Duodenal mucosa (tissue), 2 donors: ENCODE results near the gene MAGI2.
"Not testable (repeated sequence)": the region's sequence is repeated elsewhere in the genome, so short reads cannot be mapped to it uniquely, and the experiment has no call there.

ENCODE experiments used
- H3K27ac ChIP-seq: one replicate; pipeline ENCODE4 v1.7.0; 2013; ENCODE audit warnings: low read depth, low read length
- H3K27me3 ChIP-seq, 2 donors: one replicate each; pipeline ENCODE4 v1.7.0; 2013; ENCODE audit warnings: low read length in 2 of 2, control low read depth in 1 of 2; ENCODE audit not compliant: insufficient read depth in 2 of 2, control insufficient read depth in 1 of 2
- H3K36me3 ChIP-seq, 2 donors: one replicate each; pipeline ENCODE4 v1.7.0; 2013; ENCODE audit warnings: low read length in 2 of 2, control low read depth in 1 of 2; ENCODE audit not compliant: insufficient read depth in 2 of 2, control insufficient read depth in 1 of 2
- H3K4me1 ChIP-seq, 2 donors: one replicate each; pipeline ENCODE4 v1.7.0; 2013; ENCODE audit warnings: low read length in 2 of 2, control low read depth in 1 of 2; ENCODE audit not compliant: insufficient read depth in 2 of 2, control insufficient read depth in 1 of 2
- H3K4me3 ChIP-seq, 2 donors: one replicate each; pipeline ENCODE4 v1.7.0; 2013; ENCODE audit warnings: low read length in 2 of 2, low read depth in 1 of 2
- H3K9ac ChIP-seq, 2 donors: one replicate each; pipeline ENCODE4 v1.7.0; 2013; ENCODE audit warnings: low read length in 2 of 2, low read depth in 1 of 2
- H3K9me3 ChIP-seq, 2 donors: one replicate each; pipeline ENCODE4 v1.7.0; 2013; ENCODE audit warnings: low read length in 2 of 2, control low read depth in 1 of 2; ENCODE audit not compliant: control insufficient read depth in 1 of 2

Gene MAGI2

DNA sequence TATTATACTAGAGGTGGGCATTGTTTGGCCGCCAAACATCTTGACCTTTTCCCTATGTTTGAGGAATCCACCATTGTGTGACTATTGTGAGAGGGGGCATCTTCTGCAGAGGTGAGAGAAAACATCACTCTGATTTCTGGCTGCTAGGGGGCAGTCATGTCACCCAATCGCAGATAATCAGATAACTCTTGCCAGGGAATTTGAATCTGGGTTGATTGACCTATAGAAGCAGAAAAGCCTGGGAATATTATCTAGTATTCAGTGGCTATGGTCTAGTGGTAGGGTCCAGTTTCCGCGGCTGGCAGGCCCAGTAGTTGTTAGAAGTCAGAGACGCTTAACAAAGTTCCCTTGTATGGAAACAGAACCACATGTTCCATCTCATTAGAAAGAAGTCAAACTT lies 846.4 kb downstream of the MAGI2 start:
- H3K9ac ChIP-seq, result no peak overlapping the region
- H3K27me3 ChIP-seq, result no peaks in the 10 kb centered on the region
- H3K36me3 ChIP-seq, result no peaks in the 10 kb centered on the region
- no peaks in the 10 kb centered on the region for H3K4me1 ChIP-seq
- no peaks in the 10 kb centered on the region for H3K9me3 ChIP-seq
- no peak overlapping the region for H3K27ac ChIP-seq
- no peak overlapping the region for H3K4me3 ChIP-seq

DNA sequence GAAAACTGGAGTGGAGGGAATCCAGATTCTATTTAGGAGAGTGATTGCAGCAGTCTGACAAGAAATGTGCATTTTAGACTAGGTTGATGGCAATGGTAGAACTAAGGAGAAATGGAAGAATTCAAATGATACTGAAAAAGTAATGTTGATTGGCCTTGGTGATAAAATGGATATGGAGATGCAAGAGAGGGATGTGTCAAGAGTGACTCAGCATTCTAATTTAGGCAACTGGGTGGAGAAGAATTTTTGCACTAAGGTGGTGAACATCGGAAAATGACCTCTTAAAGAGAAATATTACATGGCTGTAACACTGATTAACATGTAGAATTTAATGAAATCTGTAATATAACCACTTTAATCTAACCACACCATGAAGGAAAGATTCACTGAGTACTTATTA lies 848.3 kb downstream of the MAGI2 start:
- H3K36me3 ChIP-seq, result no peaks in the 10 kb centered on the region
- H3K4me1 ChIP-seq, result no peaks in the 10 kb centered on the region
- H3K27ac ChIP-seq, result no peak overlapping the region
- no peak overlapping the region for H3K4me3 ChIP-seq
- no peaks in the 10 kb centered on the region for H3K27me3 ChIP-seq
- H3K9me3 ChIP-seq, result no peaks in the 10 kb centered on the region
- no peak overlapping the region for H3K9ac ChIP-seq

DNA sequence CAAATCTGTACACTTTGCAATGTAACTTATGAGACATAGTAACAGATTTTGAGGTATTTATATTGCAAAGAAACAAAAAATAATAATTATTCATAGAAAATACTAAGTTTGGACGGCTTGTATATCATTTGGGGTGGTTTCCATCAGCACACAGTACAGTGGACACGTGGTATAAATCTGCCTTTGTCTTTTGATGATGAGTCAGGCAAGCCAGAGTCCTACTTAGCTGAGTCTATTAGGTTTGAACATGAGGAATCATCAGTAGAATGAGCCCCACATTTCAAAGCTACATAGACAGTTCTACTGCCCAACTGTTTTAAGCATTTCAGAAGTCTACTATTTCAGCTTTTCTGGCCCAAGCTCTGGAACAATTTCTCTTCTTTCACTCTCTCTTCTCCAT lies 851.7 kb downstream of the MAGI2 start:
- Histone ChIP-seq H3K27ac (no peak overlapping the region), H3K9me3 (no peaks in the 10 kb centered on the region), H3K27me3 (no peaks in the 10 kb centered on the region), H3K4me1 (no peaks in the 10 kb centered on the region), H3K4me3 (no peak overlapping the region), H3K36me3 (no peaks in the 10 kb centered on the region), H3K9ac (no peak overlapping the region)

DNA sequence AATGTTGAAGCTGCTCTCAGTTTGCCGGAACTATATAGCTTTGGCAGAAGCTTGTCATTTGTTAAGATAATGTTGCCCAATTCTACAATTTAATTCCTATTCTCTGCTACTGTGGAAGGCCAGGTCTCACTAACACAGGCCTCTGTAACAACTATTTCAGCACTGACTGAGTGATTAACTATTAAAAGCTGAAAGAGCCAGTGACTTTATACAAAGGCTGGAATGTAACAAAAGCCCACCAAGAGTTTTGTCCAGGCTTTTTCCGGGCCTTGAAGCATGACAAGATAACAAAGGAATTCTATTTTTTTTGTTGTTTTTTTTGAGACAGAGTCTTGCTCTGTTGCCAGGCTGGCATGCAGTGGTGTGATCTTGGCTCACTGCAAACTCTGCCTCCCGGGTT lies 859.3 kb downstream of the MAGI2 start:
- Histone ChIP-seq H3K27me3 (no peaks in the 10 kb centered on the region), H3K4me1 (no peaks in the 10 kb centered on the region), H3K27ac (no peak overlapping the region), H3K9me3 (no peaks in the 10 kb centered on the region), H3K9ac (no peak overlapping the region), H3K36me3 (no peaks in the 10 kb centered on the region), H3K4me3 (no peak overlapping the region)

DNA sequence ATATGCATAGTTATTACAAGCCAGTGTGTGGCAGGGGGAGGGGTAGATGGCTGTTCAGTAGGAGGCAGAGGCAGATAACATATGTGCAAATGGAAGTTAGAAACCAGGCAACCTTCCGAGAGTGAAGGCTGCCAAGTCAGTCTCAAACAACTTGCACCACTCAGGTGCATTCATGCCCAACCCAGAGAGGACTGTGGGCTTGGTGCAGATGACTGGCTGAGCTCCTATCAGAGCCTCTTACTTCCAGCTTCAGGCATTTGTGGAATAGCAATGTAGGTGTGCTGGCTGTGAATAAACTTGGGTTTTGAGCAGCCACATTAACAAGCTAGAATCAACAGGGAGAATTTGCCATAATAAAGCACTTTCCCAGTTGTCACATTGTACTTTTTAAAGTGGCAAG lies 865.1 kb downstream of the MAGI2 start:
- no peaks in the 10 kb centered on the region for H3K4me1 ChIP-seq
- H3K27ac ChIP-seq, result no peak overlapping the region
- H3K27me3 ChIP-seq, result no peaks in the 10 kb centered on the region

DNA sequence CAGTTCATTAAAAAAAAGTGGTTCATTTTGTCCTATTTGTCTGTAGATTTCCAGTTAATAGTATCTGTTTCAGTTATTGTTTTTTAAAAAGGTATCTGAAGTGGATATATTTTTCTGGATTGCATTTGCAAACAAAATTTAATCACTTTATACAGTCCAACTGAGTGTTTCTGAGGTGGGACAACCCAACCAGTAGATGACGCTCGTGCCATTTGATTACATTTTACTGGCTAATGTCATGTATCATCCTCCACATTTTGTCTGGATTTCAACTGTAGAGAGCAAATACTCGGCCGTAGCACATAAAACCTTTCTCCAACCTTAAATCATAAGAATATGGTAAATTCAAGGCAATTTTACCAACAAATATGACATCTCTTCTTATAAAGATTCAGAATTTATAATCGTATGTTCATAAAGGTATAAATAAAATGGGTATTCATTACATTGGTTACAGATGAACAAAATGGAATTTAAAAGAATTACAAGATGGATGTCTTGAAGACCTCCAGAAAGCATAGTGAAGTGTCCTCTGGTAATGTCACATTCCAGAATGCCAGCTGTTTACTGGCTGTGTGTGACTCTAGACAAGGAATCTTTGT lies 865.9 kb downstream of the MAGI2 start:
- no peak overlapping the region for H3K27ac ChIP-seq
- no peaks in the 10 kb centered on the region for H3K27me3 ChIP-seq
- H3K9me3 ChIP-seq, result no peaks in the 10 kb centered on the region
- H3K4me3 ChIP-seq, result no peak overlapping the region
- no peaks in the 10 kb centered on the region for H3K4me1 ChIP-seq
- H3K36me3 ChIP-seq, result no peaks in the 10 kb centered on the region
- no peak overlapping the region for H3K9ac ChIP-seq

More for the DNA sequence above, 865.1 kb downstream of the MAGI2 start:
- Histone ChIP-seq H3K9ac (no peak overlapping the region), H3K4me3 (no peak overlapping the region), H3K9me3 (no peaks in the 10 kb centered on the region), H3K36me3 (no peaks in the 10 kb centered on the region)

DNA sequence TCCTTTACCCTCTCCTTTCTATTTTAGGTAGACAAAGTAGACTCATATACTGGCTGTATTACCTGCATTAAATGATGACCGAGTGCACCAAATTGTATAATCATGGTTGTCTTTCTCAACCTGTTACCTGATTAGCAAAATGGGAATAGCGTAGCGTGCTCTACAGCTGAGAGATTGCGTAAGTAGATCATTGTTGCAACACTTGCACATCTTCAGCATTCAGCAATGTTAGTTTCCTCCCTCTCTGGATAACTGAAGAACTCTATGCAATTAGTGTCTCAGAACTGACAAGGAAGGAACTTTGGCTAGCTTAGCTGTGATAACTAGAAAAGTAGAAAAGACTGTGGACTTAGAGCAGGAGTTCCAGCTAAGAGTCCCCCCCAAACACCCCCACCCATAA lies 867.5 kb downstream of the MAGI2 start:
- Histone ChIP-seq H3K27ac (no peak overlapping the region), H3K36me3 (no peaks in the 10 kb centered on the region), H3K27me3 (no peaks in the 10 kb centered on the region), H3K4me1 (no peaks in the 10 kb centered on the region), H3K9me3 (no peaks in the 10 kb centered on the region), H3K9ac (no peak overlapping the region), H3K4me3 (no peak overlapping the region)

DNA sequence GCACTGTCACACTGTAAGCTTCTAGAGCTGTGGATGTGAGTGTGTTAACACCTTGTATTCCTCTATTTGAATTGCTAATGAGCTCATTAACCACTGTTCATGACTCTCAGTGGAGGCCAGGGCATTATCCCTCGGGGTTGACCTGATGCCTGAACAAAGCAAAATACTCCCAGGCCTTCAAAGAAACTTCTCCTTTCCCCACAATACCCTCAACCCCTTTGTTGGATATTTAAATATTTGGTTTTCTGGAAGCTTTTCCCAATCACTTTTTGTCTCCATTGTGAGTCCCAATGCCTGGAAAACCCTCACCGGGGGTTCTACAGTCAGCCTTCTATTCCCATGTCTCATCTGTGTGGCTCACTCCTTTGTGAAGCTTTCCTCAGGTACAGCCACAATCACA lies 874.8 kb downstream of the MAGI2 start:
- H3K4me1 ChIP-seq, result no peaks in the 10 kb centered on the region

DNA sequence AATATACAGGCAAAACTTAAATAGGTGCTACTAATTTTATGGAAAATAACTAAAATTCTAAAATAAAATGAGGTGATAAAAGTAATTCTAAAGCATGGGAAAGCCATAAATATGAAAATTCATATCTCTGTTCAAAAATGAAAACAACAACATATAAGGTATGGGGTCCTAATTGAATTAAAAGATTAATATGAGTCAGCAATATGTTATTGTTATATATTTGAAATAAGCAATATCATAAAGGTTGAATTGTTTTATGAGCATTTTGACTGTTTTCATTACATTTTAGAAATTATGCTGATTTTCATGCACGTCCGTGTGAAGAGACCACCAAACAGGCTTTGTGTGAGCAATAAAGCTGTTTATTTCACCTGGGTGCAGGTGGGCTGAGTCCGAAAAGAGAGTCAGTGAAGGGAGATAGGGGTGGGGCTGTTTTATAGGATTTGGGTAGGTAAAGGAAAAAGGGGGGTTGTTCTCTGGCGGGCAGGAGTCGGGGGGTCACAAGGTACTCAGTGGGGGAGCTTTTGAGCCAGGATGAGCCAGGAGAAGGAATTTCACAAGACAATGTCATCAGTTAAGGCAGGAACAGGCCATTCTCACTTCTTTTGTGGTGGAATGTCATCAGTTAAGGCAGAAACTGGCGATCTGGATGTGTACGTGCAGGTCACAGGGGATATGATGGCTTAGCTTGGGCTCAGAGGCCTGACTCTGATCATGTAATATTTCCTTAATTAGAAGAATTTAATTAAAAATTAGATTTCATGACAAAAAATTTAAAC lies 876.1 kb downstream of the MAGI2 start:
- H3K4me1 ChIP-seq, H3K36me3 ChIP-seq, H3K27me3 ChIP-seq, H3K4me3 ChIP-seq, H3K27ac ChIP-seq, H3K9ac ChIP-seq, H3K9me3 ChIP-seq: not testable (repeated sequence)

More for the DNA sequence above, 874.8 kb downstream of the MAGI2 start:
- H3K36me3 ChIP-seq, result no peaks in the 10 kb centered on the region
- H3K9me3 ChIP-seq, result no peaks in the 10 kb centered on the region
- no peak overlapping the region for H3K9ac ChIP-seq
- no peaks in the 10 kb centered on the region for H3K27me3 ChIP-seq
- no peak overlapping the region for H3K27ac ChIP-seq
- H3K4me3 ChIP-seq, result no peak overlapping the region

DNA sequence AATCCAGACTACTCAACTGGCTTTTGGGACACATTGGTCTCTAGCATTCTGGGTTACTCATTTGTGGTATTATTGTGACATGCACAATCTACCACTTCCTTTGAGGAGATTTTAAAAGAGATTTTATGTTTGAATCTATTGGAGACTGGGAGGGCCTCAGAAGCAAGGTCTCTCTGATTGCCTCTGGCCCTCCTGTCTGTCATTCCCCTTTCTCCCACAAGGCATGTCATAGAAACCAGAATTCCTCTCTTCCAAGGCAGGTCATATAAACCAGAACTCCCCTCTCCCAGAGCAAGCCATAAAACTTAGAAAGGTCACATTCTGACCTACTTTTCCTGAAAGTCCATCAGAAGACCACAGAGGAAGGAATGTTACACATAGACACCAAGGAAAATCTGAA lies 877.2 kb downstream of the MAGI2 start:
- Histone ChIP-seq H3K9ac (no peak overlapping the region), H3K36me3 (no peaks in the 10 kb centered on the region), H3K4me3 (no peak overlapping the region), H3K4me1 (no peaks in the 10 kb centered on the region), H3K27me3 (no peaks in the 10 kb centered on the region), H3K9me3 (no peaks in the 10 kb centered on the region), H3K27ac (no peak overlapping the region)
